NOMO-1 treated with DMSO at 0.1 percent for 48 hours (cell line): Measurements from ENCODE around the gene CCNYL1.
A peak's percentile ranks its signal among the peaks of the same experiment; 100 is the strongest.

Source experiments
- DNase-seq: peaks from one replicate; lab custom pipeline; 2025; ENCODE audit not compliant: unreplicated experiment; lab: John Stamatoyannopoulos, UW

CCNYL1 gene

DNA sequence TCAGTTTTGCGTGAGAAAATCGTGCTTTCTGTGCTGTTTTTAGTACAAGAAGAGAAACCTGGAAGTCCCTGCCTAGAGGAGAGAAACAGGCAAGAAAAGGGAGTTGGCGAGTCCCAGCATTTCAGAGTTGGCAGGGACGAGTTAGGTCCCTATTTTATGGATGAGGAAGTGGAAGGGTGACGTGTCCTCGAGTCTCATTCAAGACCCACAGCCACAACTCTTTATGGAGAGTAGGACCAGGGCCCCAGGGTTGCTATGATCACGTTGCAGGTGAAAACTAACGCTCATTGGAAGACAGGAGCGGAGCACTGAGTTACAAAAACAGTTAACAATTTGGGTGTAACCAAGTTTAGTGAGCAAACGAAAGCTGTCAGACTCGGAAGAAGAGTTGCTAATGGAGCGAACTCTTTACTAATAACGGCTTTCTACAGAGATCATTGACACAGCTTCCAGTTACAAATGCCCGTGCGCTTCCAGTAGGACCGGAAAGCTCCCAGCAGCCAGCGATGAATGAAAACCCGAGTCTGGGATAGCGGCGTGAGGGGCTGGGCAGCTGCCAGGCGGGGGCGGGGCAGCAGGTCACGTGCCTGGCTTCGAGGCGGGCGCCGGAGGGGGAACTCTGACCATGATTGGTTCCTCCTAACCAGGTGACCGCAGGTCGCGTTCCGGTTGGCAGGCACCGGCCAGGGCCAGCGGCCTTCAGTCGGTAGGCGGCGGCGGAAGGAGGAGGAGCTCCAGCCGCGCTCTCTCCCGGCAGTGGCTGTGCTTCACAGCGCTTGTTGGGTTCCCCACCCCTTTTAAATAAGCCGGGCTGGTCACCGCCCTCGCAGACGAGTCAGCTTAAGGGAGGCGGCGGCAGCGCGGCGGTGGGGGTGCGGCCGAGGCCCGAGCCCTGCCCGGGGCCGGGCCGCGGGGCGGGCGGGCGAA lies at the start of gene CCNYL1:
Gene CCNYL1, plus strand, starts transcription at position 827 of the 927 bp plus-strand sequence. CDS start 257 bp downstream, outside the sequence.
- peak; percentile 99 for DNase-seq

DNA sequence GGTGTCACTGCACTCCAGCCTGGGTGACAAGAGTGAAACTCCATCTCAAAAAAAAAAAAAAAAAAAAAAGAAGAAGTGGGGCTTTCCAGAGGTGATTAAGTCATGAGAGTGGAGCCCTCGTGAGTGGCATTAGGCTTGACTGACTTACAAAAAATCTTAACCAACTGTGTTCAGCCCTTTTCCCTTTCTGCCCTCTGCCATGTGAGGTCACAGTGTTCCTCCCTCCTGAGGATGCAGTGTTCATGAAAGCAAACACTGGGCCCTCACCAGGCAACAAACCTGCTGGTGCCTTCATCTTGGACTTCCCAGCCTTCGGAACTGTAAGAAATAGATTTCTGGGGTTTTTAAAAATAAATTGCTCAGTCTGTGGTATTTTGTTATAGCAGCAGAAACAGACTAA lies 49.2 kb upstream of the CCNYL1 start:
- DNase-seq: peak; percentile 43

DNA sequence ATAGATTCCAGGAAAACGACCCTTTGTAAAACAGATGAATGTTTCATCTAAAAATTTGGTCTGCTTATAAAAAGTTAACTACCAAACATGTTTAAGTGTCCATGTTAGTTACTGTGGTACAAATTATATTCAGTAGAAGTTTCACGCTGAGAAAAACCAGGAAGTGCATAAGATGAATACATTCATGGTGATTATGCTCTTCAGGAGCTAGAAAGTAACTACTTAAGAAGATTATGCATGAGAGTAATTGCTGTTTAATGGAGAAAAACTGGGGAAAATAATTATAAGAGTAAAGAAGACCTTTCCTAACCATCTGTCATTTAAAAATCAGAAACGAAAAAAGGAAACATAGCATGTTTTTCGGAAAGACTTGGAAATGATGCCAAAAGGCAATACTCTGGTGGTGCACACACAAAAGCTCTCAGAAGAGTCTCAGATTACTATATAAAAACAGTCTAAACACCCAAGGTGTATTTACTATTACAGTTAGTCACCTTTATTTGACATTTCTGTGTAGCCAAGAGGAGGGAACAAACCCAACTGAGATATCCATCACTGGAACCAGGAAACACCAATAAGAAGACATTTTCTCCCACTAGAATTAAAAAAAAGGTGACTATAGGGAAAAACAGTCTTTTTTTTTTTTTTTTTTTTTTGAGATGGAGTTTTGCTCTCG lies 47.4 kb upstream of the CCNYL1 start:
- no peak for DNase-seq

DNA sequence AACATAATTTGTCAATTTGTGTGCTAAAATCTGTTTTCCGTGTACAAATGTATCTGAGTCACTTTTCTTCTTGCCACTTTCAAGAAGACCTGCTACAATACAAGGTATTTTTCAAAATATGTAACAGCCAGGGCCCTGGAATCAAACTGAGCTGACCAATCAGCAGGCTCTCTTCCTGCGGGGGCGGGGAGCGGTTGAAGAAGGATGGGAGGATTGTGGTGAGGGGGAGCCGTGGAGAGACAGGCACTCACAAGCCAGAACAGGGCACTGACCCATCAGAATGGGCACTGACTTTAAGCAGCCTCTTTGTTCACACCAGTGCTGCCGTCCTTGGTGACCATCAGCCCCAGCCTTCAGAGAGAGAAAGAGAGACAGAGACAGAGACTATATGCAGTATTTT lies 40.6 kb upstream of the CCNYL1 start:
- no peak for DNase-seq

DNA sequence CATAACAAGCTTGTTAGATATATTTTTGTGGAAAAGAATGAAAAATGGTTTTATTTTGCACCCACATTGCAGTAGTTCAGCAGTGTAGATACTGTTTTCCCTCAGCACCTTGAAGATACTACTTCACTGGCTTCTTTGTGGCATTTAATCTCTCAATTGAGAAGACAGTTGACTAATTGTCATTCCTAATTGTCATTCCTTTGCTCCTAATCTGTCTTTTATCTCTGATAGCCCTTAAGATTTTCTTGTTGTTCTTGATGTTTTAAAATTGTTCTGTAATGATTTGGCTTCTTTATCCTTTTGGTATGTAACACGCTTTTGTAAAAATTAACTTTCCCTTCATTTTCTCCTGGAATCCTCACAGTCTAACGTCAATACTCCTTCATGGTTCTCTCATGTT lies 38.0 kb upstream of the CCNYL1 start:
- DNase-seq: no peak

DNA sequence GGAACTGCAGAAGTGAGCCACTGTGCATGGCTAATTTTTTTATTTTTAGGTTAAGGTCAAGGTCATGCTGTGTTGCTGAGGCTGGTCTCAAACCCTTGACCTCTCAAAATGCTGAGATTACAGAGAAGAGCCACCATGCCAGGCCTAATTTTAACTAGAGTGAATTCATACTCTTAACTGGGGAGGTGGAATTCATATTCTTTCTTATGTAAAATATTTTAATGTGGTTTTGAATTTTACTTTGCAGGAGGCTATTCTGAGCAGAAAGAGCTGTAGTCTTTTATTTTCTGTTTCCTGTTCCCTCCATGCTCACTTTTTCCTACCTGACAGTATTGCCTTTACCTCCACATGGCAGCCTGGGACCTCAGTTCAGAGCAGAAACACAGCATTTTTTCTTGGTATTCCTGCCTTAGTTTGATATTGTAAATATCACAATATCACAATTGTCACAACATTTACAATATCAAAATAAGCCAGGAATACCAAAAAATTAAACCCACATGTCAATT lies 37.1 kb upstream of the CCNYL1 start:
- no peak for DNase-seq

DNA sequence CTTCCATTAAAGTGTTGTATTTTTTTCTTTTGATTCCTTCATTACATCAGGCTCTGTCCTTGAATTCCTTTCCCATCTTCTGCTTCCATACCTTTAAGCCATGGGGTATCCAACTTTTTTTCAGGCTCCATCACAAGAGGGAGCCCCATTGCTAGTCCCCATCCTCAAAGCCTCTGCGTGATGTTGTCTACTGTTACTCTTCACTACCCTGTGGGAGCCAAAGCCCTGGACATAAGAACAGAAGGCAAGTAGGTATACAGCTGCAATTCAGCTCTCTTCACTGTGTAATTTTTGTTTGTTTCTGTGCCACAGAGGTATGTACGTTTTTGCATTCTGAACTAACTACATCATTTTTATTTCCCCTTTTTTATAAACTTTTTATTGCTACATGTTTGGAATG lies 36.6 kb upstream of the CCNYL1 start:
- DNase-seq: no peak

DNA sequence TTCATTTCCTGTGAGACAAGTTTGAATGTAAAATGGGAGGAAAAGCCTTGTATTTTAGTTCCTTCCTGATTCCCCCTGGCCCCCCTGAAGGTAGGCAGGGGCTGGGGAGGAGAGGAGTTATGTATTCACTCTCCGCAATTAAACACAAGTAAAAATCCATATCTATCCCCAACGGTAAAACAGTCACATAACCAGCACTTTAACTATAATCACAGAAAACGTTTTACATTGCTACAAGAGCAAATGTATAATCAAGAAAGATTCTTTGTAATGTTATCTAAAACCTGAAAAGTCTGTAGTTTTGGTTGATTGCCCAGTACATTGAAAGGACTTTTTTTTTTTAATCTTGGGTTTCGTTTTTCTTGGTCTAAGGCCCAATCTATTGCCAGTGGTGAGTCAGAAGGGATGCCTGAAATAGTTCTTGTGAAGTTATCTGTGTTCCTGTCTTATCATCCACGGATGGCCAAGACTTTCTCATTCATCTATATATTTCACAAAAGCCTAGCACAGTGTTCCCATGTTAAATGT lies 34.5 kb upstream of the CCNYL1 start:
- no peak for DNase-seq

DNA sequence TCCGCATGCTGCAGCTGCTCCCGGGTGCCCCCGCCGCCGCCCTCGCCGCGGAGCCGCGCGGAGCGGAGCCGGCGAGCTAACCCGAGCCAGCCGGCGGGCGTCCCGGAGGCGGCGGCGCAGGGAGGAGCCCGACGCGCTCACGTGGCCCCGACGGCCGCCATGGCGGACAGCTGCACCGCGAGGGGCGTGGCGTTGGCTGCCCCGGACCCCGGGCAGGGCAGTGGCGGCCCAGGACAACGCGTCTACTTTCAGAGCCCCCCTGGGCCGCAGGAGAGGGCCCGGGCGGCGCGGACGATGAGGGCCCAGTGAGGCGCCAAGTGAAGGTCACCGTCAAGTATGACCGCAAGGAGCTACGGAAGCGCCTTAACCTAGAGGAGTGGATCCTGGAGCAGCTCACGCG lies 30.0 kb upstream of the CCNYL1 start:
- DNase-seq: no peak

DNA sequence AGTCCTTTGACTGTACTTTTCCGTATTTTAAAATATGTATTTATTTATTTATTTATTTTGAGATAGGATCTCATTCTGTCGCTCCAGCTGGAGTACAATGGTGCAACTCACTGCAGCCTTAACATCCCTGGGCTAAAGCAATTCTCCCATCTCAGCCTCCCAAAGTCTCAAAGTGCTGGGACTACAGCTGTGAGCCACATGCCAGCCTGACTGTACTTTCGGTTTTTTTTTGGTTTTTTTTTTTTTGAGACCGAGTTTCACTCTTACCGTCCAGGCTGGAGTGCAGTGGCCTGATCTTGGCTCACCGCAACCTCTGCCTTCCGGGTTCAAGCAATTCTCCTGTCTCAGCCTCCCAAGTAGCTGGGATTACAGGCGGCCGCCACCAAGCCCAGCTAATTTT lies 28.9 kb upstream of the CCNYL1 start:
- no peak for DNase-seq

DNA sequence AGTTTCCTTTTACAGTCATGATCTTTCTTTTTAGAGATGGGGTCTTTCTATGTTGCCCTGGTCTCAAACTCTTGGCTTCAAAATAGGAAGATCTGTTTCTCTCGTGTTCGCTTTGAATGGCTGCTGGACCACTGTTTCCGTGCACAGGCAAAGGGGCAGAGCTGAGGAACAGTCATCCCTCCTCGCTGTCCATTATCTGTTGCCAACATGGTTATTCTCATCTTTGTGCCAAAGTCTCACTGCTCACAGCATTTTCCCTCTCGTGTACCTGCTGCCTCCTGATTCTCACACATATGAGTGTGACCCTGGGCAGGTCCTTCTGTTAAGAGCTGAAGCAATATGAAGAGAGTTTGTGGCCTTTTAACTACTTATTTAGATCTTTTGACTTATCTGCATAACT lies 28.0 kb upstream of the CCNYL1 start:
- no peak for DNase-seq

DNA sequence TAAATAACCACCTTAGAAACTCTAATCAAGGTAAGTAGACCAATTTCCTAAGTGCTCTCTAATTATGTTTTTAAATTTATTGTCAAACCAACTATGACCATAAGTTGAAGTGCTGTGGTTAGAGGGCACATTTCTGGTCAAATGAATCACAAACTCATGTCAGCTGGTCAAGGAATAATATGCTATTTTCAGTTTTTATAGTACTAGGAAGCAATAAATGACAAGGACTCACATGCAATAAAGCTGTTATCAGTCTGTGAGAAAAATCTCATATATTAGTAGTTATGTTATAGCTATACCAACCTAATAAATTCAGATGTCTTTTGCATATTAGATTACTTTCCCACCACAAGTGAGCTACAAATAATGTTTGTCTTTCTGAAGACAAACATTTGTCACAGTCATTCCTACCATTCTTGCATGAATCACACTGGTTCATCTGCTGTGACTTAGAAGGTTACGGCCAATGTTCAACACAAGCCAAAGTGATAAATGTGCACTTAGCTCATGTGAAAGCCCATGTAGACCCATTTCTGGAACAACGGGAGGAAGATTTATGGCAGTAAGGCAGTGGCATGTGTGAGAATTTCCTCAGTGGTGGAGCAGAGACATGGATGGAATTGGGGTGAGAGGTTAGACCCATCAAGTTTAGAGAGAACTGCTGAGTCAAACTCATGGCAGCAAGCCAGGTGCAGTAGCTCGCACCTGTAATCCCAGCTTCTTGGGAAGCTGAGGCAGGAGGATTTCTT lies 27.4 kb upstream of the CCNYL1 start:
- peak; percentile 63 for DNase-seq

DNA sequence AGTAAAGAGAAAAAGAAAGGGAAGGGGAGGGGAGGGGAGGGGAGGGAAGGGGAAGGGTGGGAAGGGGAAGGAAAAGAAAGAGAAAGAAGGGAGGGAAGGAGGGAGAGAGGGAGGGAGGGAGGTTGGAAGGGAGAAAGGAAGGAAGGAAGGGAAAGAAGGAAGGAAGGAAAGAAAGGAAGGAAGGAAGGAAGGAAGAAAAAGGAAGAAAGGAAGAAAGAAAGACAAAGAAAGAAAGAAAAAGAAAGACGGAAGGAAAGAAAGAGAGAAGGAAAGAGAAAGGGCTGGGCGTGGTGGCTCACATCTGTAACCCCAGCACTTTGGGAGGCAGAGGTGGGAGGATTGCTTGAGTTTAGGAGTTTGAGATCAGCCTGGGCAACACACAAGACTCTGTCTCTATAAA lies 24.6 kb upstream of the CCNYL1 start:
- no peak for DNase-seq

DNA sequence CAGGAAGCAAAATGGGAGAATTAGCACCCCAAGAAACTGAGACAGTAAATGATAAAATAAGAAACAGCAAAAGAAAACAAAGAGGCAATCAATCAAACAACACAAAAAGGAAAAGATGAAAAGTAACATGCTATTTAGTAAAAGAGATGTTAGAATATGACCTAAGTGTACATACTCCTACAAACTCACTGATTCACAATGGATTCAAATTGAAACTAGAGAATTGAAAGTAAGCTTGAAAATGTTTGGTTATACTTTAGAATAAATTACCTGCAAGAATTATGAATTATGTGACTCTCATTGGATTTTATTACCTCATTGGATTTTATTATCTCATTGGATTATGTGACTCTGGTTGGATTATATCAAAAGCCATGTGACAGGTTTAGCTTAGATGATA lies 22.8 kb upstream of the CCNYL1 start:
- DNase-seq: no peak

DNA sequence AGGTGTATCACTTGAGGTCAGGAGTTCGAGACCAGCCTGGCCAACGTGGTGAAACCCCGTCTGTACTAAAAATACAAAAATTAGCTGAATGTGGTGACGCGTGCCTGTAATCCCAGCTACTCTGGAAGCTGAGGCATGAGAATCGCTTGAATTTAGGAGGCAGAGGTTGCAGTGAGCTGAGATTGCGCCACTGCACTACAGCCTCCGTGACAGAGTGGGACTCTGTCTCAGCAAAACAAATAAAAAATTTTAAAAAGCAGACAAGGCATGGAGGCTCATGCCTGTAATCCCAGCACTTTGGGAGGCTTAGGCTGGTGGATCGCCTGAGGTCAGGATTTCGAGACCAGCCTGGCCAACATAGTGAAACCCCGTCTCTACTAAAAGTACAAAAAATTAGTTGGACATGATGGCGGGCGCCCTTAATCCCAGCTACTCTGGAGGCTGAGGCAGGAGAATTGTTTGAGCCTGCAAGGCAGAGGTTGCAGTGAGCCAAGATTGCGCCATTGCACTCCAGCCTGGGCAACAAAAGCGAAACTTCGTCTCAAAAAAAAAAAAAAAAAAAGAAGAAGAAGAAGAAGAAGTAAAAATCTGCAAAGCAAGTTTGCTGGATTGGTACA lies 20.5 kb upstream of the CCNYL1 start:
- DNase-seq: peak; percentile 44

DNA sequence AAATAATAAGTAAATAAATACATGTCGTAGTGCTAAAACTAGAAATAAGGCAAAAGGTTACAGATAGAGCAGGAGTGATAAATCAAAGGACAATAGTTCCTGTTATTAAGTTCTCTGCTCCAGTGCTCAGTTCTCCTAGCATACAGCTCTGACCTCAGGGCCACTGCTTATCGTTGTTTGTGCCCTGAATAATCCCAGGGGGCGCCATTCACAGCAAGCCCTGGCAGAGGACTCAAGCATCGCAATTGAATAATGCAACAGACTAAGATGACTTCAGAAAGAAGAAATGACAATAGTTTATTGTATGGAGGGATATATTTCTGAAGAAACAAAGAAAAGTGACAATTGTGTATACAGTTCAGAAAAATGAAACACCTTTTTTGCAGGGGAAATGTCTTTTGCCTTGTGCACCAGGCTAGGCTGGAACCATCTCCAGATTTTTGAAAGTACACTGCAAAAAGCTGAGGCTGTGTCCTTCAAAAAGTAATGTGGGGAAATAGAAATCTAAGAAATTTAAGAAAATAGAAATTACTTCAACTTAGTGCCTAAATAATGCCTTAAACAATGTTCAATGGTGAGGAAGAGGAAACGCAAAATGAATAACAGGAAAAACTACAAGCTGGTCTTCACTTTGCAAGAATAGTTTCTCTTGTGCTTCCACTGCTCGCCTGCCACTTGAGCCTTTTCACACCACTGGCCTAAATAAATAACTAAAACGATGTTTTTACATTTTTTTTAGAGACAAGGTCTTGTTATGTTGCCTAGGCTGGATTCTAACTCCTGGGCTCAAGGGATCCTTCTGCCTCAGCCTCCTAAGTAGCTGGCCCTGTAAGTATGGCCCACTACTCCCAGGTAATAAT lies 19.0 kb upstream of the CCNYL1 start:
- DNase-seq: peak; percentile 70

DNA sequence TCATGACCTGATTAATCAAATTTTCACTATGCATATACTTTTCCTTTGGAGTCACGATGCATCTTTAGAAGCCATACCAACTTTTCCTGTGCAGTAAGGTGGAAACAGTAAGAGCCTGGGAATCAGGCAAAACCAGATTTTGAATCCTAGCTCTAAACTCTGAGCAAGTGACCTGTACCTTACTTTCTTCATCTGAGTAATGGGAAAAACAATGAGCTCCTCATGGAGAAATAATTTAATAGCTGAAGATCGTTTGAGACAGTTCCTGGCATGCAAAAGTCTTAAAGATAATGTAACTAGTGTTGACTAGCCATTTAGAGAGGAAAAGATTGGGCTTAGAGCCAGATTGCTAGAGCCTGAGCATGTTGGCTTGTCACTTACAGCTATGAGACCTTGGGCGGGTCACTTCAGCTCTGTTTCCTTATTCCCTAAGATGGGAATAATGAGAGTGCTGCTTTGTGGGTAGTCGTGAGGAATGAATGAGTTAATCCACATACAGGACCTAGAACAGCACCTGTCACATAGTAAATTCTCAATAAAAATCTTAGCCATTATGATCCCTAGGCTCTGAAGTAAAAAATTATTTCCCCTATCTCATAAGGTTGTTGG lies 17.7 kb upstream of the CCNYL1 start:
- no peak for DNase-seq

DNA sequence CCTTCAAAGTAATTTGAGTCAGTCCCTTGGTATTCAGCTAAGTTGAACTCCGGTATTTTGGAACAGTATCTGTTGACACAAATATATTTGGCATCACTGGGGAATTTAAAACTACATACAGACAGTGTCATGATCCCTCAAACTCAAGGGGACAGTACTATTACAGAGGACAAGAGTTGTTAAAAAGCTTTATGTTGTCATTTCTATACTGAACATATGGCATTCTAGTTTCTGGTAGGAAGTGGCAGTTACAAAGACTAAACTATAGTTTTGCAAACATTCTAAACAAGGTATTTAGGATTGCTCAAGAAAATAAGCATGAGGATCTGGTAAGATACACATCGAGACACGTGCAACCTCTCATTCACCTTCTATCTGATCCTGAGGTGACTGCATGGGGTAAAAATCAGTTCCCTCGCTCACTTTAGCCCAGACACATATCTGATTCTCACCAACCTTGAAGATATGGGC lies 16.6 kb upstream of the CCNYL1 start:
- DNase-seq: peak; percentile 22

DNA sequence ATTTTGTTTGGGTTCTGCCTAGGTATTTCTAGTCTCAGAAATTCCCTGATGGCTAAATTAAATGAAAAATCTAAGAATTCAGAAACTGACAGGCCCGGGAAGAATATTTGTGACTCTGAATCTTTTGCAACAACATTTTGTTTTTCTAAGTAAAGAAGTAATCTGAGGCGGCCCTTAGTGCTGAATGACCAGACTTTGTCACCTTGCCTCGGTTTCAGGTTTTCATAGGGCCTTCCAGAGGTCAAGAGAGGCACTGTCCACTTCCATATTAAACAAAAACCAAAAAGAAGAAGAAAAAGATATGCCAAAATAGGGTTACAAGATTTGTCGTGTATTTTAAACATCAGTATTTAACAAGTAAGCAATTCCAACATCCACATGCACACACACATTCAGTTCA lies 16.1 kb upstream of the CCNYL1 start:
- DNase-seq: no peak
